Natural killer cell (primary cell): ENCODE data around the gene IPO5. TPM values are rescaled to one million over a fixed set of nuclear protein-coding genes. Genes with fewer than 3 reads are reported as not detected.
"Not testable (repeated sequence)": the region's sequence is repeated elsewhere in the genome, so short reads cannot be mapped to it uniquely, and the experiment has no call there.

Source experiments
- ATAC-seq, 3 donors: fragments of 150-1000 bp in 2 of 3; fragments of 200-7000 bp in 1 of 3; cut with Tn5 transposase; 1 replicate in 1 of 3; 2 replicates in 2 of 3; pipeline ENCODE4 v1.10.0; 2021; ENCODE audit warnings: mild to moderate bottlenecking in 2 of 3, moderate library complexity in 2 of 3
- DNase-seq, 2 donors: peaks; one replicate each; pipeline versions ENCODE4 v3.0.0 to v3.0.0-alpha.2; 2013 to 2021; ENCODE audit warnings: mixed read lengths in 1 of 2
- H3K27ac ChIP-seq: one replicate; pipeline ENCODE4 v1.5.1; 2013; ENCODE audit warnings: mild to moderate bottlenecking, low read length
- H3K27me3 ChIP-seq: one replicate; pipeline ENCODE4 v1.6.1; 2013; ENCODE audit warnings: low read length; ENCODE audit not compliant: control insufficient read depth, insufficient read depth
- H3K36me3 ChIP-seq: one replicate; pipeline ENCODE4 v1.6.1; 2013; ENCODE audit warnings: low read length; ENCODE audit not compliant: control insufficient read depth, insufficient read depth
- H3K4me1 ChIP-seq: one replicate; pipeline ENCODE4 v1.6.1; 2013; ENCODE audit warnings: low read length; ENCODE audit not compliant: control insufficient read depth, insufficient read depth
- H3K4me3 ChIP-seq: one replicate; pipeline ENCODE4 v1.5.1; 2013; ENCODE audit warnings: low read length
- H3K9me3 ChIP-seq: one replicate; pipeline ENCODE4 v1.6.1; 2013; ENCODE audit warnings: low read length; ENCODE audit not compliant: control insufficient read depth, insufficient read depth
- H3K27ac Mint-ChIP-seq, 2 donors: one replicate each; pipeline ENCODE4 v1.8.0; 2022; ENCODE audit warnings: mild to moderate bottlenecking in 2 of 2, mixed read lengths in 2 of 2, moderate library complexity in 1 of 2
- H3K27me3 Mint-ChIP-seq, 2 donors: one replicate each; pipeline ENCODE4 v1.8.0; 2022; ENCODE audit warnings: low read depth in 2 of 2, mixed read lengths in 2 of 2
- H3K36me3 Mint-ChIP-seq: one replicate; pipeline ENCODE4 v1.8.0; 2022; ENCODE audit warnings: mixed read lengths
- H3K4me1 Mint-ChIP-seq, 2 donors: one replicate each; pipeline ENCODE4 v1.8.0; 2022; ENCODE audit warnings: mixed read lengths in 2 of 2
- H3K4me3 Mint-ChIP-seq: one replicate; pipeline ENCODE4 v1.8.0; 2022; ENCODE audit warnings: mild to moderate bottlenecking, moderate library complexity, mixed read lengths
- H3K9me3 Mint-ChIP-seq, 2 donors: one replicate each; pipeline ENCODE4 v1.8.0; 2022; ENCODE audit warnings: mixed read lengths in 2 of 2
- WGBS: methylation state at CpG from one replicate; pipeline ENCODE4 v1.1.7; 2013; ENCODE audit warnings: missing lambda C conversion rate; ENCODE audit not compliant: insufficient coverage; 5-methylcytosine and 5-hydroxymethylcytosine counted together
- intact Hi-C: fragments of 100-400 bp; cut with micrococcal nuclease; formaldehyde crosslinking; loops from one replicate; pipeline ENCODE4 v1.14.2; 2022
- total RNA-seq, 4 donors: library from RNA; stranded (reverse); fragments of 120-200 nt in 1 of 4; gene quantifications; one replicate each; pipeline versions ENCODE4 v1.2.3 to v1.2.4, GENCODE V29; 2013 to 2022
- TF ChIP-seq, protein P1 (sequence below): fragments of 200-600 bp; IDR thresholded peaks from one replicate; pipeline ENCODE4 v1.8.0; 2022; ENCODE audit warnings: antibody characterized with exemption

The IPO5 gene
- total RNA-seq, 3 donors from 2014 or later (not counting 1 experiment from before 2014, with no cell fraction given) = 59.9 to 83.9 (median 71.2) TPM

GRCh38 chr13:97951376-97951775, 2.1 kb upstream of the IPO5 start:
- Histone ChIP-seq H3K4me3 (no peak overlapping the region), H3K27ac (no peak overlapping the region), H3K27me3 (no peaks in the 10 kb centered on the region), H3K36me3 (no peaks in the 10 kb centered on the region), H3K4me1 (no peaks in the 10 kb centered on the region), H3K9me3 (no peaks in the 10 kb centered on the region)
- TF ChIP-seq, protein P1, sequence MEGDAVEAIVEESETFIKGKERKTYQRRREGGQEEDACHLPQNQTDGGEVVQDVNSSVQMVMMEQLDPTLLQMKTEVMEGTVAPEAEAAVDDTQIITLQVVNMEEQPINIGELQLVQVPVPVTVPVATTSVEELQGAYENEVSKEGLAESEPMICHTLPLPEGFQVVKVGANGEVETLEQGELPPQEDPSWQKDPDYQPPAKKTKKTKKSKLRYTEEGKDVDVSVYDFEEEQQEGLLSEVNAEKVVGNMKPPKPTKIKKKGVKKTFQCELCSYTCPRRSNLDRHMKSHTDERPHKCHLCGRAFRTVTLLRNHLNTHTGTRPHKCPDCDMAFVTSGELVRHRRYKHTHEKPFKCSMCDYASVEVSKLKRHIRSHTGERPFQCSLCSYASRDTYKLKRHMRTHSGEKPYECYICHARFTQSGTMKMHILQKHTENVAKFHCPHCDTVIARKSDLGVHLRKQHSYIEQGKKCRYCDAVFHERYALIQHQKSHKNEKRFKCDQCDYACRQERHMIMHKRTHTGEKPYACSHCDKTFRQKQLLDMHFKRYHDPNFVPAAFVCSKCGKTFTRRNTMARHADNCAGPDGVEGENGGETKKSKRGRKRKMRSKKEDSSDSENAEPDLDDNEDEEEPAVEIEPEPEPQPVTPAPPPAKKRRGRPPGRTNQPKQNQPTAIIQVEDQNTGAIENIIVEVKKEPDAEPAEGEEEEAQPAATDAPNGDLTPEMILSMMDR = no peak
- H3K36me3 Mint-ChIP-seq = no peaks in the 10 kb centered on the region
- no peak overlapping the region for H3K27ac Mint-ChIP-seq
- ATAC-seq = no peak
- intact Hi-C loops = no loop called here
- WGBS = 71% methylated on average over 4 of the region's 4 CpGs
- no peaks in the 10 kb centered on the region for H3K4me1 Mint-ChIP-seq
- H3K4me3 Mint-ChIP-seq = no peak overlapping the region
- peaks cover 4 to 12% of the 10 kb centered on the region in 2 donors for H3K27me3 Mint-ChIP-seq
- no peak for DNase-seq
- peaks cover 0 to 2% of the 10 kb centered on the region in 2 donors for H3K9me3 Mint-ChIP-seq

GRCh38 chr13:97952831-97953230, 644 bp upstream of the IPO5 start:
- H3K27me3 ChIP-seq, H3K4me3 Mint-ChIP-seq, H3K27ac Mint-ChIP-seq, H3K36me3 ChIP-seq, H3K9me3 Mint-ChIP-seq, H3K4me1 Mint-ChIP-seq, H3K4me3 ChIP-seq, intact Hi-C loops, H3K4me1 ChIP-seq, H3K9me3 ChIP-seq, H3K36me3 Mint-ChIP-seq, H3K27ac ChIP-seq, DNase-seq, ATAC-seq: not testable (repeated sequence)
- WGBS = 79% methylated on average over 4 of the region's 4 CpGs
- H3K27me3 Mint-ChIP-seq = peaks cover 4 to 12% of the 10 kb centered on the region in 2 donors

- H3K4me1 ChIP-seq = no peaks in the 10 kb centered on the region
- H3K9me3 ChIP-seq = no peaks in the 10 kb centered on the region
- intact Hi-C loops = no loop called here
- peaks cover 4 to 14% of the 10 kb centered on the region in 2 donors for H3K27me3 Mint-ChIP-seq
- no peak overlapping the region for H3K27ac Mint-ChIP-seq
- H3K4me3 Mint-ChIP-seq = no peak overlapping the region
- H3K27me3 ChIP-seq = no peaks in the 10 kb centered on the region
- ATAC-seq = no peak
- WGBS = 91% methylated on average over 6 of the region's 6 CpGs
- no peaks in the 10 kb centered on the region for H3K4me1 Mint-ChIP-seq
- H3K4me3 ChIP-seq = no peak overlapping the region
- H3K9me3 Mint-ChIP-seq = no peaks in the 10 kb centered on the region
- TF ChIP-seq, protein P1 = no peak
- no peak overlapping the region for H3K27ac ChIP-seq
- H3K36me3 ChIP-seq = no peaks in the 10 kb centered on the region
- no peaks in the 10 kb centered on the region for H3K36me3 Mint-ChIP-seq
- no peak for DNase-seq
Observed at GRCh38 chr13:97961340-97961739, 7.9 kb downstream of the IPO5 start.

GRCh38 chr13:97962887-97963286, 9.4 kb downstream of the IPO5 start:
- no peaks in the 10 kb centered on the region for H3K4me1 Mint-ChIP-seq
- no peak overlapping the region for H3K4me3 Mint-ChIP-seq
- 90% methylated on average over 2 of the region's 2 CpGs for WGBS
- Histone ChIP-seq H3K4me1 (no peaks in the 10 kb centered on the region), H3K4me3 (no peak overlapping the region), H3K36me3 (no peaks in the 10 kb centered on the region), H3K27ac (no peak overlapping the region), H3K9me3 (no peaks in the 10 kb centered on the region), H3K27me3 (no peaks in the 10 kb centered on the region)
- H3K27ac Mint-ChIP-seq = no peak overlapping the region
- no peaks in the 10 kb centered on the region for H3K36me3 Mint-ChIP-seq
- H3K27me3 Mint-ChIP-seq = peaks cover 8 to 18% of the 10 kb centered on the region in 2 donors
- DNase-seq = no peak
- ATAC-seq = no peak
- TF ChIP-seq, protein P1 = no peak
- H3K9me3 Mint-ChIP-seq = no peaks in the 10 kb centered on the region
- intact Hi-C loops = no loop called here
